Hepatocyte (in vitro differentiated cells): ENCODE data around the gene DDX56. TPM values are rescaled to one million over a fixed set of nuclear protein-coding genes. Genes with fewer than 3 reads are reported as not detected.
"Not testable (repeated sequence)": the region's sequence is repeated elsewhere in the genome, so short reads cannot be mapped to it uniquely, and the experiment has no call there.

Experiments used
- DNase-seq: peaks from one replicate; pipeline ENCODE4 v3.0.0-alpha.2; 2016; ENCODE audit warnings: low spot score
- H2AFZ ChIP-seq: fragments of 200-600 bp; sonication (generic); 2 replicates; pipeline ENCODE4 v1.6.0; 2016; ENCODE audit warnings: antibody characterized with exemption, mild to moderate bottlenecking
- H3K27ac ChIP-seq: fragments of 200-600 bp; sonication (generic); 2 replicates; pipeline ENCODE4 v1.5.1; 2016; ENCODE audit warnings: mild to moderate bottlenecking
- H3K27me3 ChIP-seq: fragments of 200-600 bp; sonication (generic); 2 replicates; pipeline ENCODE4 v1.6.1; 2016
- H3K36me3 ChIP-seq: fragments of 200-600 bp; sonication (generic); replicated peaks from 2 replicates; pipeline ENCODE4 v1.5.1; 2016; ENCODE audit warnings: low read depth; ENCODE audit not compliant: insufficient read depth
- H3K4me1 ChIP-seq: fragments of 200-600 bp; sonication (generic); 2 replicates; pipeline ENCODE4 v1.5.1; 2016; ENCODE audit warnings: mild to moderate bottlenecking, moderate library complexity; ENCODE audit not compliant: insufficient read depth
- H3K4me2 ChIP-seq: fragments of 200-600 bp; sonication (generic); 2 replicates; pipeline ENCODE4 v1.6.0; 2016
- H3K4me3 ChIP-seq: fragments of 200-600 bp; sonication (generic); 2 replicates; pipeline ENCODE4 v1.5.1; 2016; ENCODE audit warnings: mild to moderate bottlenecking
- H3K79me2 ChIP-seq: fragments of 200-600 bp; sonication (generic); 2 replicates; pipeline ENCODE4 v1.6.0; 2017; ENCODE audit warnings: mild to moderate bottlenecking
- H3K9me2 ChIP-seq: fragments of 200-600 bp; sonication (generic); replicated peaks from 2 replicates; pipeline ENCODE4 v1.6.0; 2017; ENCODE audit warnings: mild to moderate bottlenecking; ENCODE audit not compliant: insufficient read depth
- H3K9me3 ChIP-seq: fragments of 200-600 bp; sonication (generic); 2 replicates; pipeline ENCODE4 v1.5.1; 2016; ENCODE audit warnings: low read depth, mild to moderate bottlenecking
- H4K20me1 ChIP-seq: fragments of 200-600 bp; sonication (generic); 2 replicates; pipeline ENCODE4 v1.6.0; 2016; ENCODE audit warnings: mild to moderate bottlenecking; ENCODE audit not compliant: insufficient read depth, poor library complexity, severe bottlenecking
- CTCF ChIP-seq: fragments of 200-600 bp; sonication (generic); IDR thresholded peaks from 2 replicates; pipeline ENCODE4 v1.5.1; 2016; ENCODE audit warnings: antibody characterized with exemption, mild to moderate bottlenecking; ENCODE audit not compliant: poor library complexity
- EZH2 ChIP-seq: fragments of 200-600 bp; sonication (generic); IDR thresholded peaks from 2 replicates; pipeline ENCODE4 v1.6.1; 2016; ENCODE audit warnings: antibody characterized with exemption, mild to moderate bottlenecking, borderline replicate concordance
- EZH2phosphoT487 ChIP-seq: fragments of 200-600 bp; sonication (generic); IDR thresholded peaks from one replicate; pipeline ENCODE4 v1.6.1; 2018; ENCODE audit warnings: antibody characterized with exemption, mild to moderate bottlenecking, low read depth, moderate library complexity; ENCODE audit not compliant: unreplicated experiment, severe bottlenecking
- WGBS: methylation state at CpG from one replicate; pipeline ENCODE4 v1.1.6; 2016; ENCODE audit warnings: low lambda C conversion rate; ENCODE audit errors: missing lambda C conversion rate; 5-methylcytosine and 5-hydroxymethylcytosine counted together
- polyA plus RNA-seq: library from polyadenylated mRNA; unstranded; fragments of >200 nt; fragmentation: Nextera tagmentation; extraction: Ambion mirVana; gene quantifications from 2 replicates; pipeline ENCODE4 v1.2.1, GENCODE V29; 2016
- total RNA-seq: library from RNA; depleted of rRNA; stranded (reverse); fragments of >200 nt; gene quantifications from 2 replicates; pipeline ENCODE4 v1.2.3, GENCODE V29; 2014

Gene DDX56
- total and polyA plus RNA-seq, 2 experiments from 2014 or later: 57.1 to 85.0 TPM

DNA sequence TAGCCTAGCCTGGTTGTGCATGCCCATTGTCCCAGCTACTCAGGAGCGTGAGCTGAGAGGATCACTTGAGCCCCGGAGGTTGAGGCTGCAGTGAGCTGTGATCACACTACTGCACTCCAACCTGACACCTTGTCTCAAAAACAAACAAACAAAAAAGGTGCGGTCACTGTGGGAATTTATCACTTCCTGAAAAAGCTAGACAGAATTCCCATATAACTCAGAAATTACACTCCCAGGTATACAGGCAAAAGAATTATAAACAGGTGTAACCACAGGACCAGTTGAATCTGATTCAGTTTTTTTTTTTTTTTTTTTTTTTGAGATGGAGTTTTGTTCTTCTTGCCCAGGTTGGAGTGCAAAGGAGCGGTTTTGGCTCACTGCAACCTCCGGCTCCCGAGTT, 29.5 kb upstream of the DDX56 start:
- Histone ChIP-seq H3K4me2 (no peak overlapping the region), H2AFZ (no peak overlapping the region), H4K20me1 (no peaks in the 10 kb centered on the region), H3K79me2 (peaks cover 12% of the 10 kb centered on the region), H3K27me3 (no peaks in the 10 kb centered on the region), H3K9me2 (no peaks in the 10 kb centered on the region), H3K27ac (no peak overlapping the region), H3K4me1 (peaks cover 13% of the 10 kb centered on the region), H3K4me3 (no peak overlapping the region), H3K36me3 (no peaks in the 10 kb centered on the region), H3K9me3 (no peaks in the 10 kb centered on the region)
- 72% methylated on average over 6 of the region's 6 CpGs for WGBS
- DNase-seq: no peak
- TF ChIP-seq EZH2phosphoT487 (no peak), EZH2 (no peak), CTCF (no peak)

DNA sequence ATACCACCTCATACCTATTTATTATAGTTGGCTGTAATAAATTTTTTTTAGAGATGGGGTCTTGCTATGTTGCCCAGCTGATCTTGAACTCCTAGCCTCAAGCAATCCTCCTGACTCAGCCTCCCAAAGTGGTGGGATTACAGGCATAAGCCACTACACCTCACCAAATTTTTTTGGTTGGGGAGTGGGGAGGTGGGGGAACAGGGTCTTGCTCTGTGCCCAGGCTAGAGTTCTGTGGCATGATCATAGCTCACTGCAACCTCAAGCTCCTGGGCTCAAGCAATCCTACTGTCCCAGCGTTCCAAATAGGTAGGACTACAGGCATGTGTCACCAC, 28.8 kb upstream of the DDX56 start:
- Histone ChIP-seq H3K36me3 (no peaks in the 10 kb centered on the region), H3K4me1 (peaks cover 6% of the 10 kb centered on the region), H3K9me3 (no peaks in the 10 kb centered on the region), H3K27me3 (no peaks in the 10 kb centered on the region), H3K4me2 (no peak overlapping the region), H4K20me1 (no peaks in the 10 kb centered on the region), H3K4me3 (no peak overlapping the region), H3K79me2 (peaks cover 6% of the 10 kb centered on the region), H3K27ac (no peak overlapping the region), H2AFZ (no peak overlapping the region), H3K9me2 (no peaks in the 10 kb centered on the region)
- DNase-seq: no peak
- WGBS: 75% methylated on average over 1 of the region's 1 CpG
- TF ChIP-seq CTCF (no peak), EZH2 (no peak), EZH2phosphoT487 (no peak)

DNA sequence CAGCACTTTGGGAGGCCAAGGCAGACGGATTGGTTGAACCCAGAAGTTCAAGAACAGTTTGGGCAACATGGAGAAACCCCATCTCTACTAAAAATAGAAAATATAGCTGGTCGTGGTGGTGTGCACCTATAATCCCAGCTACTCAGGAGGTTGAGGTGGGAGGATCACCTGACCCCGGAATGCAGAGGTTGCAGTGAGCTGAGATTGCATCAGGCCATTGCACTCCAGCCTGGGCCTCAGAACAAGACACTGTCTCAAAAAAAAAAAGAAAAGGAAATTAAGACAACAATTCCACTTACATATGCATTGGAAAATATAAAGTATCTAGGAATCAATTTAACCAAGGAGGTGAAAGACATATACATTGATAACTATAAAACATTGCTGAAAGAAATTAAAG, 25.5 kb upstream of the DDX56 start:
- Histone ChIP-seq H3K27ac (no peak overlapping the region), H3K36me3 (no peaks in the 10 kb centered on the region), H2AFZ (no peak overlapping the region), H4K20me1 (no peaks in the 10 kb centered on the region), H3K4me3 (no peak overlapping the region), H3K9me3 (no peaks in the 10 kb centered on the region), H3K4me1 (no peaks in the 10 kb centered on the region), H3K27me3 (no peaks in the 10 kb centered on the region), H3K79me2 (no peaks in the 10 kb centered on the region), H3K4me2 (no peak overlapping the region), H3K9me2 (no peaks in the 10 kb centered on the region)
- WGBS: 58% methylated on average over 3 of the region's 3 CpGs
- no peak for DNase-seq
- TF ChIP-seq EZH2phosphoT487 (no peak), EZH2 (no peak), CTCF (no peak)

GRCh38 chr7:44597181-44597580, 23.5 kb upstream of the DDX56 start:
- H2AFZ ChIP-seq, H4K20me1 ChIP-seq, H3K27me3 ChIP-seq, H3K4me1 ChIP-seq, H3K79me2 ChIP-seq, H3K4me3 ChIP-seq, H3K36me3 ChIP-seq, H3K9me2 ChIP-seq, H3K27ac ChIP-seq, H3K9me3 ChIP-seq, H3K4me2 ChIP-seq, DNase-seq: not testable (repeated sequence)
- WGBS: 83% methylated on average over 8 of the region's 8 CpGs
